Lung (tissue), 12 donors: ENCODE results near the gene L3MBTL4. TPM values are rescaled to one million over a fixed set of nuclear protein-coding genes. Genes with fewer than 3 reads are reported as not detected.

Source experiments
- ATAC-seq: fragments of 200-7000 bp; cut with Tn5 transposase; one replicate; pipeline ENCODE4 v1.9.1; 2020; ENCODE audit warnings: moderate number of reproducible peaks; ENCODE audit not compliant: insufficient read depth, low FRiP score
- DNase-seq, 3 donors: peaks; one replicate each; pipeline ENCODE4 v3.0.0-alpha.2; 2013 to 2017
- H3K27ac ChIP-seq, 2 donors: one replicate each; pipeline ENCODE4 v1.5.1; 2013; ENCODE audit warnings: mild to moderate bottlenecking in 2 of 2, moderate library complexity in 2 of 2, control low read depth in 1 of 2, inconsistent platforms in 1 of 2, low read depth in 1 of 2, low read length in 1 of 2
- H3K27me3 ChIP-seq, 3 donors: one replicate each; pipeline ENCODE4 v1.5.1; 2013; ENCODE audit warnings: low read length in 2 of 3; ENCODE audit not compliant: control insufficient read depth in 3 of 3, insufficient read depth in 3 of 3
- H3K36me3 ChIP-seq, 4 donors: one replicate each; pipeline ENCODE4 v1.5.1; 2013; ENCODE audit warnings: low read length in 4 of 4, mild to moderate bottlenecking in 1 of 4, moderate library complexity in 1 of 4; ENCODE audit not compliant: control insufficient read depth in 4 of 4, insufficient read depth in 4 of 4
- H3K4me1 ChIP-seq, 5 donors: one replicate each; pipeline ENCODE4 v1.5.1; 2013; ENCODE audit warnings: low read length in 5 of 5, mild to moderate bottlenecking in 2 of 5, moderate library complexity in 1 of 5; ENCODE audit not compliant: control insufficient read depth in 5 of 5, insufficient read depth in 5 of 5
- H3K4me3 ChIP-seq: one replicate; pipeline ENCODE4 v1.5.1; 2013; ENCODE audit warnings: mild to moderate bottlenecking, control low read depth, moderate library complexity
- H3K9ac ChIP-seq, 2 donors: one replicate each; pipeline ENCODE4 v1.5.1; 2013; ENCODE audit warnings: low read length in 2 of 2, control low read depth in 1 of 2; ENCODE audit not compliant: insufficient read depth in 1 of 2
- H3K9me3 ChIP-seq, 4 donors: one replicate each; pipeline ENCODE4 v1.5.1; 2013; ENCODE audit warnings: low read length in 3 of 4, mild to moderate bottlenecking in 1 of 4, moderate library complexity in 1 of 4; ENCODE audit not compliant: control insufficient read depth in 4 of 4, insufficient read depth in 3 of 4
- WGBS, 2 donors: extraction: QIAGEN DNeasy Blood & Tissue Kit; methylation state at CpG; one replicate each; pipeline ENCODE4 v1.1.7; 2013; 5-methylcytosine and 5-hydroxymethylcytosine counted together
- polyA plus RNA-seq, 2 donors: library from polyadenylated mRNA; stranded (reverse); fragments of 200-250 nt; gene quantifications; one replicate each; pipeline ENCODE4 v1.2.1, GENCODE V29; 2013
- total RNA-seq, 2 donors: library from RNA; depleted of rRNA in 1 of 2; stranded (reverse); fragments of >200 nt in 1 of 2; gene quantifications; one replicate each; pipeline ENCODE4 v1.2.1, GENCODE V29; 2014 to 2021
- TF ChIP-seq, protein P1 (sequence below): IDR thresholded peaks from 2 replicates; pipeline ENCODE4 v1.5.1; 2012; ENCODE audit warnings: mild to moderate bottlenecking; ENCODE audit errors: control extremely low read depth, extremely low read depth
- donor health status: control.
- donor health status: control.
- donor health status: Bipolar disorder and iron deficiency.
- donor health status: healthy.
- donor health status: DM: yes; HTN: yes; CAD: no.

The L3MBTL4 gene
- total and polyA plus RNA-seq, 4 donors = 2.8 to 16.8 (median 9.9) TPM

DNA sequence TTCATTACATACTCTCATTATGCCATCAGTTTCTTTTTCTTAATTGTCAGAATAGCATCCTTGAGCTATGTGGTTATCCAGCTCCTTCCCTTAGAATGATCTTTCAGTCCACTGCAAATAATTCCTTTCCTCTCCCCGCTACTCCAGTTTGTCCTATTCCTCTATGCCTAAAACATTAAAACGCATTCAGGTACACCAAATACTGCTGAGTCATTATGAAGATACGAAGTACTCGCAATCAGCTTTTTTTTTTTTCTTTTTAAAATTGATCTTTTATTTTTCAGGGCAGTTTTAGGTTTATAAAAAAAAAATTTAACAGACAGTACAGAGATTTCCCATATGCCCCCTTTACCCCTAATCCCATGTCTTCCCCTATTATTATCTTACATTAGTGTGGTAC, 354.6 kb downstream of the L3MBTL4 start:
- H3K9me3 ChIP-seq = peaks cover 0 to 3% (median 0%) of the 10 kb centered on the region in 4 donors
- H3K4me3 ChIP-seq = no peak overlapping the region
- H3K27ac ChIP-seq = no peak overlapping the region
- H3K27me3 ChIP-seq = no peaks in the 10 kb centered on the region
- 91 to 97% methylated on average over 4 of the region's 4 CpGs for WGBS, 2 donors
- no peak for ATAC-seq
- no peaks in the 10 kb centered on the region for H3K36me3 ChIP-seq
- TF ChIP-seq, protein P1, sequence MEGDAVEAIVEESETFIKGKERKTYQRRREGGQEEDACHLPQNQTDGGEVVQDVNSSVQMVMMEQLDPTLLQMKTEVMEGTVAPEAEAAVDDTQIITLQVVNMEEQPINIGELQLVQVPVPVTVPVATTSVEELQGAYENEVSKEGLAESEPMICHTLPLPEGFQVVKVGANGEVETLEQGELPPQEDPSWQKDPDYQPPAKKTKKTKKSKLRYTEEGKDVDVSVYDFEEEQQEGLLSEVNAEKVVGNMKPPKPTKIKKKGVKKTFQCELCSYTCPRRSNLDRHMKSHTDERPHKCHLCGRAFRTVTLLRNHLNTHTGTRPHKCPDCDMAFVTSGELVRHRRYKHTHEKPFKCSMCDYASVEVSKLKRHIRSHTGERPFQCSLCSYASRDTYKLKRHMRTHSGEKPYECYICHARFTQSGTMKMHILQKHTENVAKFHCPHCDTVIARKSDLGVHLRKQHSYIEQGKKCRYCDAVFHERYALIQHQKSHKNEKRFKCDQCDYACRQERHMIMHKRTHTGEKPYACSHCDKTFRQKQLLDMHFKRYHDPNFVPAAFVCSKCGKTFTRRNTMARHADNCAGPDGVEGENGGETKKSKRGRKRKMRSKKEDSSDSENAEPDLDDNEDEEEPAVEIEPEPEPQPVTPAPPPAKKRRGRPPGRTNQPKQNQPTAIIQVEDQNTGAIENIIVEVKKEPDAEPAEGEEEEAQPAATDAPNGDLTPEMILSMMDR = no peak
- H3K9ac ChIP-seq = no peak overlapping the region
- H3K4me1 ChIP-seq = peaks cover 0 to 15% (median 9%) of the 10 kb centered on the region in 5 donors
- no peak for DNase-seq

DNA sequence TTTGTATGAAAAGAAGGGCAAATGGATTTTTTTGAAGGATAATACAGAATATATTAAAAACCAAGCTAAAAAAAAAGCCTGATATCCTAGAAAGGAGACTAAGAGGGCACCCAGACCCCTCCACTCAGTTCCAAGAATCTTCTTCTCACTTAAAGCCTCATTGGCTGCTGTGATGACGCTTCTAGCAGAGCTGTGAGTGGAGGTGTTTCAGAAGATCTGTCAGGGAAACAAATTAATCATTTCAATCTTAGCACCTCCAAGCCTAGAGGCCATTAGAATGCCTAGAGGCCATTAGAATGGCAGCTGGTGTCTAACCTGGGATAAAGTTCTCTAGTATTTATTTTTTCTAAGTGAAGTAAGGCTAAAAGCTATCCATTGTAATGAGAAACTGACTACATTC, 355.2 kb downstream of the L3MBTL4 start:
- H3K27me3 ChIP-seq = no peaks in the 10 kb centered on the region
- H3K36me3 ChIP-seq = no peaks in the 10 kb centered on the region
- TF ChIP-seq, protein P1 = no peak
- no peak for DNase-seq
- peak overlapping the region in 1 of 2 donors; percentile 14 for H3K27ac ChIP-seq
- no peak for ATAC-seq
- H3K9ac ChIP-seq = no peak overlapping the region
- no peak overlapping the region for H3K4me3 ChIP-seq
- no peaks in the 10 kb centered on the region for H3K9me3 ChIP-seq
- peaks cover 0 to 15% (median 11%) of the 10 kb centered on the region in 5 donors for H3K4me1 ChIP-seq
- WGBS, 2 donors = 68 to 90% methylated on average over 1 of the region's 1 CpG

DNA sequence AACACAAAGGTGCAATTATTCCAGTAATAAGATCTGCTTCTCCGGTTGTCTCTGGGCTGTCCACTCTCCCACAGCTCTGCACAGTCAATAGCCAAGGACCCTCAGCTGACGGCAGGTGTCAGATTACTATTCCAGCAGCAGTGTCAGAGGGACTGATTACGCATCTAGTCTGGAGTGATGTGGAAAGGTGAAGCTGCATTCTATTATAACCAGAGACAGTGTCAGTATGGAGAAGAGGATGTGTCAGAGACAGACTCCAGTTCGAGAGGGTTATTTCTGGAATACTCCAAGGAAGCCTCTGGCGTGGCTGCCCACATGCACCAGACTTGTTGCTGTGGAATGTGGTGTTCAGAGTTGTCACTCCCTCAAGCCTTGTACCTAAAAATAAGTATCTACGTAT, 355.8 kb downstream of the L3MBTL4 start:
- 71 to 72% methylated on average over 6 of the region's 6 CpGs for WGBS, 2 donors
- Histone ChIP-seq H3K9me3 (peaks cover 0 to 2% (median 0%) of the 10 kb centered on the region in 4 donors), H3K4me1 (peaks cover 0 to 15% (median 11%) of the 10 kb centered on the region in 5 donors), H3K27me3 (no peaks in the 10 kb centered on the region), H3K9ac (no peak overlapping the region), H3K4me3 (no peak overlapping the region), H3K36me3 (no peaks in the 10 kb centered on the region), H3K27ac (peak overlapping the region in 1 of 2 donors; percentile 74)
- no peak for ATAC-seq
- TF ChIP-seq, protein P1 = no peak
- DNase-seq = peak; percentile 2 to 43 (median 33)

DNA sequence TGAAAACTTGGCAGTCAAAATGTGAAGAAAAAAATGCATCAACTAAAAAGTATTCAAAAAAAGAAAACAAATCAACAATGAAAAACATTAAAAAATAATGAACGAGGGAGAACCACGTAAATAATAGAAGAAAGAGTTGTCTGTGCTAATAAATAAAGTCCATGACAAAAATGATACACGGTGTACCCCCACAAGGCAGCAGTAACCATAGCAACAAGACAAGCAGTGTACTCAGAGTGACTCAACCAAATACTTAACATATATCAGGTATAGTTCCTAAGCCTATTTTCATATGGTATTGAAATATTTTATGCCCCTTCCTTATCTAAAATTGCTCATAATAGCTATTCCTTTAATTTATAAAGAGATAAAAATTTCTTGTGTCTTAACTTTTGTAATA, 357.1 kb downstream of the L3MBTL4 start:
- no peak overlapping the region for H3K9ac ChIP-seq
- H3K9me3 ChIP-seq = peaks cover 0 to 2% (median 0%) of the 10 kb centered on the region in 4 donors
- DNase-seq = peak in 2 of 3 donors; percentile 30 to 35
- 70 to 73% methylated on average over 3 of the region's 3 CpGs for WGBS, 2 donors
- ATAC-seq = no peak
- no peak overlapping the region for H3K4me3 ChIP-seq
- TF ChIP-seq, protein P1 = no peak
- H3K27me3 ChIP-seq = no peaks in the 10 kb centered on the region
- H3K4me1 ChIP-seq = peaks cover 0 to 15% (median 11%) of the 10 kb centered on the region in 5 donors
- H3K36me3 ChIP-seq = no peaks in the 10 kb centered on the region
- H3K27ac ChIP-seq = no peak overlapping the region
